Trophoblast cell (in vitro differentiated cells and primary cell): ENCODE data around the gene TNK2.
A peak's percentile ranks its signal among the peaks of the same experiment; 100 is the strongest.
"Not testable (repeated sequence)": the region's sequence is repeated elsewhere in the genome, so short reads cannot be mapped to it uniquely, and the experiment has no call there.

ENCODE experiments used
- DNase-seq, 2 donors: peaks; one replicate each; pipeline ENCODE4 v3.0.0-alpha.2; 2016
- H2AFZ ChIP-seq: 2 replicates; pipeline ENCODE4 v1.6.1; 2013; ENCODE audit warnings: low read length, moderate library complexity, mild to moderate bottlenecking; ENCODE audit not compliant: insufficient read depth, poor library complexity
- H2AK5ac ChIP-seq: 2 replicates; pipeline ENCODE4 v1.6.1; 2013; ENCODE audit warnings: mild to moderate bottlenecking, low read length
- H2BK120ac ChIP-seq: 2 replicates; pipeline ENCODE4 v1.6.1; 2013; ENCODE audit warnings: low read length, mild to moderate bottlenecking, moderate library complexity; ENCODE audit not compliant: insufficient read depth, poor library complexity
- H2BK12ac ChIP-seq: 2 replicates; pipeline ENCODE4 v1.6.1; 2013; ENCODE audit warnings: mild to moderate bottlenecking, low read length, moderate library complexity
- H2BK5ac ChIP-seq: 2 replicates; pipeline ENCODE4 v1.6.1; 2013; ENCODE audit warnings: low read length, low read depth, moderate library complexity, mild to moderate bottlenecking; ENCODE audit not compliant: poor library complexity
- H3K14ac ChIP-seq: 2 replicates; pipeline ENCODE4 v1.6.1; 2013; ENCODE audit warnings: mild to moderate bottlenecking, low read length
- H3K18ac ChIP-seq: 2 replicates; pipeline ENCODE4 v1.6.1; 2013; ENCODE audit warnings: mild to moderate bottlenecking, low read length
- H3K23ac ChIP-seq: 2 replicates; pipeline ENCODE4 v1.6.1; 2013; ENCODE audit warnings: low read length
- H3K27ac ChIP-seq: 2 replicates; pipeline ENCODE4 v1.5.1; 2013; ENCODE audit warnings: low read depth, mild to moderate bottlenecking, inconsistent platforms, low read length, moderate library complexity
- H3K27me3 ChIP-seq: 2 replicates; pipeline ENCODE4 v1.6.1; 2013; ENCODE audit warnings: inconsistent platforms, mild to moderate bottlenecking, low read length, moderate library complexity; ENCODE audit not compliant: insufficient read depth
- H3K36me3 ChIP-seq, 2 experiments: 1 replicate in 1 of 2; 2 replicates in 1 of 2; pipeline ENCODE4 v1.6.1; 2013; ENCODE audit warnings: low read length in 2 of 2, mild to moderate bottlenecking in 2 of 2, moderate library complexity in 1 of 2; ENCODE audit not compliant: insufficient read depth in 2 of 2, control insufficient read depth in 1 of 2
- H3K4ac ChIP-seq: 2 replicates; pipeline ENCODE4 v1.6.1; 2013; ENCODE audit warnings: low read depth, mild to moderate bottlenecking, low read length, moderate library complexity
- H3K4me1 ChIP-seq, 2 experiments: 1 replicate in 1 of 2; 2 replicates in 1 of 2; pipeline ENCODE4 v1.6.1; 2013; ENCODE audit warnings: low read length in 2 of 2, mild to moderate bottlenecking in 2 of 2, moderate library complexity in 1 of 2; ENCODE audit not compliant: insufficient read depth in 2 of 2, control insufficient read depth in 1 of 2
- H3K4me2 ChIP-seq: 2 replicates; pipeline ENCODE4 v1.6.1; 2013; ENCODE audit warnings: inconsistent platforms, mild to moderate bottlenecking, low read length, moderate library complexity
- H3K4me3 ChIP-seq: 2 replicates; pipeline ENCODE4 v1.5.1; 2013; ENCODE audit warnings: mild to moderate bottlenecking, low read depth, low read length, inconsistent platforms
- H3K79me1 ChIP-seq: one replicate; pipeline ENCODE4 v1.6.1; 2013; ENCODE audit warnings: low read length
- H3K79me2 ChIP-seq: 2 replicates; pipeline ENCODE4 v1.6.1; 2013; ENCODE audit warnings: low read length, mild to moderate bottlenecking; ENCODE audit not compliant: control insufficient read depth, insufficient read depth, poor library complexity
- H3K9ac ChIP-seq: 2 replicates; pipeline ENCODE4 v1.6.1; 2013; ENCODE audit warnings: mild to moderate bottlenecking, low read length
- H3K9me3 ChIP-seq: 2 replicates; pipeline ENCODE4 v1.6.1; 2013; ENCODE audit warnings: low read depth, mild to moderate bottlenecking, control low read depth, inconsistent platforms, low read length; ENCODE audit not compliant: insufficient read depth
- H4K12ac ChIP-seq: 2 replicates; pipeline ENCODE4 v1.6.1; 2013; ENCODE audit warnings: low read depth, mild to moderate bottlenecking, low read length, moderate library complexity
- H4K8ac ChIP-seq: 2 replicates; pipeline ENCODE4 v1.6.1; 2013; ENCODE audit warnings: low read depth, mild to moderate bottlenecking, low read length, moderate library complexity
- H4K91ac ChIP-seq: one replicate; pipeline ENCODE4 v1.6.1; 2013; ENCODE audit warnings: low read depth, mild to moderate bottlenecking, low read length, moderate library complexity
- WGBS: extraction: QIAGEN DNeasy Blood & Tissue Kit; methylation state at CpG from one replicate; pipeline ENCODE4 v1.1.7; 2013; ENCODE audit warnings: missing lambda C conversion rate; ENCODE audit not compliant: insufficient read length, insufficient coverage; ENCODE audit errors: extremely low coverage; 5-methylcytosine and 5-hydroxymethylcytosine counted together

TNK2 gene

GRCh38 chr3:195824425-195825190 is 83.7 kb downstream of the TNK2 start:
- H3K18ac ChIP-seq, H4K12ac ChIP-seq, H3K4me1 ChIP-seq, H4K91ac ChIP-seq, H3K27ac ChIP-seq, H3K14ac ChIP-seq, H4K8ac ChIP-seq, H2BK120ac ChIP-seq, H2AK5ac ChIP-seq, H3K9me3 ChIP-seq, H3K36me3 ChIP-seq, H3K27me3 ChIP-seq, H2AFZ ChIP-seq, H3K79me1 ChIP-seq, H3K4me3 ChIP-seq, H3K23ac ChIP-seq, H3K4ac ChIP-seq, H3K9ac ChIP-seq, H2BK5ac ChIP-seq, H2BK12ac ChIP-seq, H3K79me2 ChIP-seq, H3K4me2 ChIP-seq: not testable (repeated sequence)
- peak in 1 of 2 donors; percentile 18 for DNase-seq
- WGBS, result no CpG with 5 or more reads among the region's 13 CpGs

- Histone ChIP-seq H3K23ac (no peak overlapping the region), H3K27me3 (no peaks in the 10 kb centered on the region), H3K18ac (no peak overlapping the region), H4K91ac (no peak overlapping the region), H2BK12ac (no peak overlapping the region), H4K12ac (no peak overlapping the region), H3K9me3 (no peaks in the 10 kb centered on the region), H2AK5ac (no peak overlapping the region), H3K4me3 (no peak overlapping the region), H3K14ac (no peak overlapping the region), H3K36me3 (no peaks in the 10 kb centered on the region), H3K79me1 (no peaks in the 10 kb centered on the region), H3K79me2 (no peaks in the 10 kb centered on the region), H3K27ac (no peak overlapping the region), H2AFZ (no peak overlapping the region), H3K9ac (no peak overlapping the region), H3K4me1 (peaks cover 2% of the 10 kb centered on the region in 2 experiments), H3K4me2 (no peak overlapping the region), H3K4ac (no peak overlapping the region), H4K8ac (no peak overlapping the region), H2BK120ac (no peak overlapping the region), H2BK5ac (no peak overlapping the region)
- peak; percentile 82 to 92 for DNase-seq
- WGBS, result no CpG with 5 or more reads among the region's 13 CpGs
Measured at GRCh38 chr3:195823999-195824398, 84.4 kb downstream of the TNK2 start.

- peak in 1 of 2 donors; percentile 44 for DNase-seq
Measured at GRCh38 chr3:195823280-195823679, 85.1 kb downstream of the TNK2 start.

GRCh38 chr3:195822131-195822696 is 86.1 kb downstream of the TNK2 start:
- no peak overlapping the region for H2AK5ac ChIP-seq
- no peak overlapping the region for H2BK5ac ChIP-seq
- no peak overlapping the region for H4K91ac ChIP-seq
- no peak overlapping the region for H2BK120ac ChIP-seq
- no peak overlapping the region for H3K14ac ChIP-seq
- H3K36me3 ChIP-seq, result no peaks in the 10 kb centered on the region
- H4K8ac ChIP-seq, result no peak overlapping the region
- H3K4me1 ChIP-seq, result peaks cover 2% of the 10 kb centered on the region in 2 experiments
- no peak overlapping the region for H2BK12ac ChIP-seq
- no peak overlapping the region for H3K4ac ChIP-seq
- peak; percentile 79 to 91 for DNase-seq
- no peaks in the 10 kb centered on the region for H3K79me2 ChIP-seq
- H3K27ac ChIP-seq, result no peak overlapping the region
- no peak overlapping the region for H2AFZ ChIP-seq
- no peaks in the 10 kb centered on the region for H3K79me1 ChIP-seq
- no peaks in the 10 kb centered on the region for H3K9me3 ChIP-seq
- no peak overlapping the region for H3K23ac ChIP-seq
- WGBS, result no CpG with 5 or more reads among the region's 16 CpGs
- H4K12ac ChIP-seq, result no peak overlapping the region
- H3K4me3 ChIP-seq, result no peak overlapping the region
- no peak overlapping the region for H3K4me2 ChIP-seq
- no peaks in the 10 kb centered on the region for H3K27me3 ChIP-seq
- H3K9ac ChIP-seq, result no peak overlapping the region
- H3K18ac ChIP-seq, result no peak overlapping the region

More at GRCh38 chr3:195823280-195823679, 85.1 kb downstream of the TNK2 start:
- WGBS, result no CpG with 5 or more reads among the region's 10 CpGs
- Histone ChIP-seq H4K8ac (no peak overlapping the region), H3K79me1 (no peaks in the 10 kb centered on the region), H3K4ac (no peak overlapping the region), H3K4me1 (peaks cover 2% of the 10 kb centered on the region in 2 experiments), H3K27me3 (no peaks in the 10 kb centered on the region), H3K14ac (no peak overlapping the region), H2BK5ac (no peak overlapping the region), H3K23ac (no peak overlapping the region), H3K9me3 (no peaks in the 10 kb centered on the region), H4K91ac (no peak overlapping the region), H2AK5ac (no peak overlapping the region), H3K9ac (no peak overlapping the region), H2BK120ac (no peak overlapping the region), H3K4me3 (no peak overlapping the region), H3K18ac (no peak overlapping the region), H4K12ac (no peak overlapping the region), H3K79me2 (no peaks in the 10 kb centered on the region), H3K36me3 (no peaks in the 10 kb centered on the region), H3K27ac (no peak overlapping the region), H3K4me2 (no peak overlapping the region), H2AFZ (no peak overlapping the region), H2BK12ac (no peak overlapping the region)
